Measurements from ENCODE around the gene PTPRU.

The PTPRU gene

GRCh38 chr1:29235955-29236711 is at the start of gene PTPRU:
PTPRU (plus strand) TSS chr1:29236522; CDS start chr1:29236645, 123 bp downstream.
- DNase-seq (ENCODE audit: low spot score) = peak; percentile 87

GRCh38 chr1:29186707-29187106 is 49.6 kb upstream of the PTPRU start:
- DNase-seq (ENCODE audit: low spot score) = no peak

GRCh38 chr1:29190718-29191117 is 45.6 kb upstream of the PTPRU start:
- DNase-seq (ENCODE audit: low spot score) = no peak

- no peak for DNase-seq (ENCODE audit: low spot score)
These were observed 42.4 kb upstream of the PTPRU start for GRCh38 chr1:29193879-29194455.

GRCh38 chr1:29195881-29196291 is 40.4 kb upstream of the PTPRU start:
- DNase-seq (ENCODE audit: low spot score) = no peak

- DNase-seq (ENCODE audit: low spot score) = no peak
These were observed 39.3 kb upstream of the PTPRU start for GRCh38 chr1:29196863-29197589.

GRCh38 chr1:29197590-29197924 is 38.8 kb upstream of the PTPRU start:
- peak; percentile 71 for DNase-seq (ENCODE audit: low spot score)

- DNase-seq (ENCODE audit: low spot score) = no peak
These were observed 38.3 kb upstream of the PTPRU start for GRCh38 chr1:29197993-29198392.

- DNase-seq (ENCODE audit: low spot score) = no peak
These were observed 35.3 kb upstream of the PTPRU start for GRCh38 chr1:29200906-29201594.

- no peak for DNase-seq (ENCODE audit: low spot score)
These were observed 34.7 kb upstream of the PTPRU start for GRCh38 chr1:29201595-29202051.

GRCh38 chr1:29202053-29202452 is 34.3 kb upstream of the PTPRU start:
- DNase-seq (ENCODE audit: low spot score) = no peak

GRCh38 chr1:29202584-29203340 is 33.6 kb upstream of the PTPRU start:
- DNase-seq (ENCODE audit: low spot score) = peak; percentile 84

GRCh38 chr1:29208442-29208841 is 27.9 kb upstream of the PTPRU start:
- DNase-seq (ENCODE audit: low spot score) = no peak

- DNase-seq (ENCODE audit: low spot score) = no peak
These were observed 27.1 kb upstream of the PTPRU start for GRCh38 chr1:29209173-29209572.

- no peak for DNase-seq (ENCODE audit: low spot score)
These were observed 25.8 kb upstream of the PTPRU start for GRCh38 chr1:29210278-29211085.

GRCh38 chr1:29211086-29212030 is 25.0 kb upstream of the PTPRU start:
- DNase-seq (ENCODE audit: low spot score) = no peak

GRCh38 chr1:29213055-29213454 is 23.3 kb upstream of the PTPRU start:
- no peak for DNase-seq (ENCODE audit: low spot score)

GRCh38 chr1:29217633-29218032 is 18.7 kb upstream of the PTPRU start:
- no peak for DNase-seq (ENCODE audit: low spot score)

- DNase-seq (ENCODE audit: low spot score) = no peak
These were observed 18.1 kb upstream of the PTPRU start for GRCh38 chr1:29218223-29218622.

GRCh38 chr1:29221296-29221695 is 15.0 kb upstream of the PTPRU start:
- DNase-seq (ENCODE audit: low spot score) = no peak

All from HuH-7 (cell line).